Fibroblast of villous mesenchyme (primary cell): ENCODE data around the gene HOXA4. TPM values are rescaled to one million over a fixed set of nuclear protein-coding genes. Genes with fewer than 3 reads are reported as not detected.

Experiments used
- DNase-seq: peaks from one replicate; pipeline ENCODE4 v3.0.0-alpha.2; 2010; ENCODE audit warnings: low read depth
- H3K4me3 ChIP-seq: 2 replicates; pipeline ENCODE4 v1.5.1; 2011; ENCODE audit warnings: low read depth, mild to moderate bottlenecking, low read length
- total RNA-seq: library from RNA; depleted of rRNA; stranded (reverse); fragments of >200 nt; gene quantifications from 2 replicates; pipeline ENCODE4 v1.2.3, GENCODE V29; 2012
- TF ChIP-seq, protein P1 (sequence below): IDR thresholded peaks from 2 replicates; pipeline ENCODE4 v1.5.1; 2012; ENCODE audit warnings: low read depth, mild to moderate bottlenecking, low read length; ENCODE audit not compliant: insufficient read depth

HOXA4 gene
- total RNA-seq, 1 donor: 1.3 TPM

DNA sequence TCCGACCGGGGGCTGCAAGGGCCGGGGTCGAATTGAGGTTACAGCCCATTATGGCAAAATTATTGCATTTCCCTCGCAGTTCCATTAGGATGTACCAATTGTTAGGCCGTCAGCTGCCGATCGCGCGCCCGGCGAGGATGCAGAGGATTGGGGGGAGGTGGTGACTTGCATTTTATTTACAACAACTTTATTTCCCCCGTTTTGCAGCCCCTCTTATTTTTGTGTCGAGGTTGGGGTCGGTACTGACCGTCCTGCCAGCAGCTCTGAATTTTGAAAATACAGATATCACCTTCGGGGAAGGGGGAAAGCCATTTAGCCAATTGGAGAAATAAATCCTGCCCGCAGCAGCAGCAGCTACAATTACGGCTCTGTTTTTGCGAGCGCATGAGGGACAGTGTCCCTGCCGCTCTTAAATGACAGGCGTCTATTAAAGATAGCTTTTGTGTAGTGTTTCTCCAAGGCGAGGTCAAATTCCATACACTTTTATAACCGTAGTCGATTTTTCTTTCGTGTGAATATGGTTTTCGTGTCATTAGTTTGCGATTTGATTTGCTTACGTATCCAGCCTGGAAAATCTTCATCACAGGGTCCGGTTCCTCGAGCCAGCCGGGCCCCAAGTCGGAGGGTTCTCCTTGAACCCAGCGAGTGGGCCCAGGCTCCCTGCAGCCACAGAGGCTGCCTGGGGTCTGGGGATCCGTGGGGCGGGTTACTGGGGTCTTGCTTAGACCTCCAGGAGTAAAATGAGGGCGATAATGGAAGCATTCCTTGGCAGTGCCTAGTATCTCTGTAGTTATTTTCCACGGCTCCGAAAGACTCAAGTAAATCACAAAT, 13.6 kb upstream of the HOXA4 start:
- H3K4me3 ChIP-seq: peak overlapping the region; percentile 29
- TF ChIP-seq, protein P1, sequence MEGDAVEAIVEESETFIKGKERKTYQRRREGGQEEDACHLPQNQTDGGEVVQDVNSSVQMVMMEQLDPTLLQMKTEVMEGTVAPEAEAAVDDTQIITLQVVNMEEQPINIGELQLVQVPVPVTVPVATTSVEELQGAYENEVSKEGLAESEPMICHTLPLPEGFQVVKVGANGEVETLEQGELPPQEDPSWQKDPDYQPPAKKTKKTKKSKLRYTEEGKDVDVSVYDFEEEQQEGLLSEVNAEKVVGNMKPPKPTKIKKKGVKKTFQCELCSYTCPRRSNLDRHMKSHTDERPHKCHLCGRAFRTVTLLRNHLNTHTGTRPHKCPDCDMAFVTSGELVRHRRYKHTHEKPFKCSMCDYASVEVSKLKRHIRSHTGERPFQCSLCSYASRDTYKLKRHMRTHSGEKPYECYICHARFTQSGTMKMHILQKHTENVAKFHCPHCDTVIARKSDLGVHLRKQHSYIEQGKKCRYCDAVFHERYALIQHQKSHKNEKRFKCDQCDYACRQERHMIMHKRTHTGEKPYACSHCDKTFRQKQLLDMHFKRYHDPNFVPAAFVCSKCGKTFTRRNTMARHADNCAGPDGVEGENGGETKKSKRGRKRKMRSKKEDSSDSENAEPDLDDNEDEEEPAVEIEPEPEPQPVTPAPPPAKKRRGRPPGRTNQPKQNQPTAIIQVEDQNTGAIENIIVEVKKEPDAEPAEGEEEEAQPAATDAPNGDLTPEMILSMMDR: no peak
- peak; percentile 40 for DNase-seq

DNA sequence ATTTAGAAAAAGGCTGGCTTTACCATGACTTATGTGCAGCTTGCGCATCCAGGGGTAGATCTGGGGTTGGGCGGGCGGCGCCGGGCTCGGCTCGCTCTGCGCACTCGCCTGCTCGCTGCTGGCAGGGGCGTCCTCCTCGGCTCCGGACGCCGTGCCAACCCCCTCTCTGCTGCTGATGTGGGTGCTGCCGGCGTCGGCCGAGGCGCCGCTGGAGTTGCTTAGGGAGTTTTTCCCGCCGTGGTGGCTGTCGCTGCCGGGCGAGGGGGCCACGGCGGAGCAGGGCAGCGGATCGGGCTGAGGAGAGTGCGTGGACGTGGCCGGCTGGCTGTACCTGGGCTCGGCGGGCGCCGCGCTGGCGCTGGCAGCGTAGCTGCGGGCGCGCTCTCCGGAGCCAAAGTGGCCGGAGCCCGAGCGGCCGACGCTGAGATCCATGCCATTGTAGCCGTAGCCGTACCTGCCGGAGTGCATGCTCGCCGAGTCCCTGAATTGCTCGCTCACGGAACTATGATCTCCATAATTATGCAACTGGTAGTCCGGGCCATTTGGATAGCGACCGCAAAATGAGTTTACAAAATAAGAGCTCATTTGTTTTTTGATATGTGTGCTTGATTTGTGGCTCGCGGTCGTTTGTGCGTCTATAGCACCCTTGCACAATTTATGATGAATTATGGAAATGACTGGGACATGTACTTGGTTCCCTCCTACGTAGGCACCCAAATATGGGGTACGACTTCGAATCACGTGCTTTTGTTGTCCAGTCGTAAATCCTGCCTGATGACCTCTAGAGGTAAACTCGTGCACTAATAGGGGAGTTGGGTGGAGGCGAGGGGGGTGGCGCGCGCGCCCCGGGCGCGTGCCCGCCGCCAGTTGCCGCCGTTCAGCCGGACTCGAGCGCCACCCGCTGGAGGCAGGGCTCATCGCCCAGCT, 12.7 kb upstream of the HOXA4 start, which contains the start of gene HOXA5:
Gene HOXA5 (minus strand): TSS at position 659 of the 927 bp plus-strand sequence. CDS start 74 bp downstream, at position 585.
- peak within 1 kb of the TSS; percentile 60 for H3K4me3 ChIP-seq
- TF ChIP-seq, protein P1: peak; percentile 63
- peak; percentile 96 for DNase-seq

DNA sequence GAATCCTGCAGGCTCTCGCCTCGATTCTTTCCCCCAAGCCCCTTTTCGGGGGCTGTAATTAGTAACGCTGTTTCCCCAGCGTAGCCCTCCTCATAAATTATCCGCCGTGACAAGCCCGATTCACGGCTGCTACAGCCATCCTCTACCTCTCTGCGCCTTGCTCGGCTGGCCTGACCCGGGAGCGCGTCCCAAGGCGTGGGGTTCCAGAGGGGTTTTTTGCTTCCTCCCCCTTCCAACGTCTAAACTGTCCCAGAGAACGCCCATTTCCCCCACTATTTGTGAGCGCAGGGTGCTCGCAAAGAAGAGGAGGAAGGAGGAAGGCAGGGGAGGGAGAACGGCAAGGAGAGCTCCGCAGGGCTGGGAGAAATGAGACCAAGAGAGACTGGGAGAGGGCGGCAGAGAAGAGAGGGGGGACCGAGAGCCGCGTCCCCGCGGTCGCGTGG, 12.0 kb upstream of the HOXA4 start:
- TF ChIP-seq, protein P1: no peak
- no peak for DNase-seq
- peak overlapping the region; percentile 60 for H3K4me3 ChIP-seq

DNA sequence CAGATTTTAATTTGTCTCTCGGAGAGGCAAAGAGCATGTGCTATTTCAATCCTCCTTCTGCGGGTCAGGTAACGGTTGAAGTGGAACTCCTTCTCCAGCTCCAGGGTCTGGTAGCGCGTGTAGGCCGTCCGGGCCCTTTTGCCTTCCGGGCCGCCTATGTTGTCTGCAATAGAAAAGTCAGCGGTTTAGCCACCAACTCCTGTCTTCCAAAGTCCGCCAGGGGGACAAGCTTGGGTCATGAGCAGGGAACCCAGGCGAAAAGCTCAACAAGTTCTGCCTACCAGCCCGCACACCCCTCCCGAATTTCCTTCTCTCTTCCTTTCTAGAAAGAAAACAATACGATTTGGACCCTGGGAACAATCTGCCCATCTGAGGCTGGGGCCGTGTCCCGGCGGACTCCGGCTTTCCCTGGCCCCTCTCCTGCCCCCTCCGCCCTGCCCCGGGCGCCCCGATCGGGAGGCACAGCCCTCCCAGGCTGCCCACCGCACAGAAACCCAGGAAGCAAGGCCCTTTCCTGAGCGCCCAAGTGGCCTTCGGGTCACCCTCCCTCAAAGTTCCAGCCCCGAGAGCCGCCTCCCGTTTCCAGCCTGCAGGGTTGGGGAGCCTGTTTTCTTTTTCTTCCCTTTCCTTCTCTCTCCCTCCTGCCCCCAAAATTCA, 11.5 kb upstream of the HOXA4 start:
- DNase-seq: peak; percentile 43
- TF ChIP-seq, protein P1: no peak
- H3K4me3 ChIP-seq: peak overlapping the region; percentile 60

DNA sequence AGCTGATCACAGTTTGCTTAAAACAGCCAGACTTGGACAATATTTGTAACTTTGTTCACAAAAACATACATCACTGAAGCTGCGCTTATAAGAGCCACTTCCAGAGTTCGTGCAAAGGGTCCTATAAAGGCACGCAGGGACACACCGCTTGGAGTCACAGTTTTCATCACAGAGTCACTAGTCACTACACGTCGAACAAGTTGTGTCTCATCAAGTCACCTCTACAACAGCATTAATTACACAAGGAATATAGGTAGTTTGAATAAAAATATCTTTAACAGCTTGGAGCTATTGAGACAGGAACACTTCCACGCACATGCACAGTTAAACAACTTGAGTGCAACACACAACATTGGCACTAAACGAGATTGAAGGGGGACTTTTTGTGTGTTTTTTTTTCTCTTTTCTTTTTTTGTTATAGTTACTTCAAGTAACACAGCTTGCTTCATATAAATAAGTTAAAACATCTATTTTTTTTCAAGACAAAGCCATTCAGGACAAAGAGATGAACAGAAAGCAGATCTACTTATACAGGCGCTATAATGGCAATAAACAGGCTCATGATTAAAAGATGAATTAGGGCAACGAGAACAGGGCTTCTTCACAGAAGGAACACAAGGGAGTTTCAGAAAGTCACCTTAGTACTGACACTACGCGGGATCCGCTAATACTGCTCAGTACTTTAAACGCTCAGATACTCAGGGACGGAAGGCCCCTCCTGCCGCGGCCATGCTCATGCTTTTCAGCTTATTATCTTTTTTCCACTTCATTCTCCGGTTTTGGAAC, 10.8 kb upstream of the HOXA4 start:
- DNase-seq: no peak
- TF ChIP-seq, protein P1: no peak
- peak overlapping the region; percentile 60 for H3K4me3 ChIP-seq
